ENCODE measurements around the gene HORMAD2.

The HORMAD2 gene

GRCh38 chr22:30038219-30038618, 42.0 kb upstream of the HORMAD2 start:
- peak; percentile 62 for DNase-seq (ENCODE audit: low read depth, low spot score)
- TF ChIP-seq CTCF (IDR thresholded peaks at IDR 0.05; ENCODE audit: low read depth, low read length): no peak
- no peak overlapping the region for H3K4me3 ChIP-seq (ENCODE audit: low read depth, low read length)
- in situ Hi-C loops (cut with HindIII; ENCODE audit: low sequenced_read_pairs): no loop called here

GRCh38 chr22:30040499-30041260, 39.6 kb upstream of the HORMAD2 start:
- DNase-seq (ENCODE audit: low read depth, low spot score): no peak
- in situ Hi-C loops (cut with HindIII; ENCODE audit: low sequenced_read_pairs): no loop called here
- TF ChIP-seq CTCF (IDR thresholded peaks at IDR 0.05; ENCODE audit: low read depth, low read length): no peak
- H3K4me3 ChIP-seq (ENCODE audit: low read depth, low read length): no peak overlapping the region

GRCh38 chr22:30041475-30041874, 38.8 kb upstream of the HORMAD2 start:
- no peak for DNase-seq (ENCODE audit: low read depth, low spot score)
- no peak overlapping the region for H3K4me3 ChIP-seq (ENCODE audit: low read depth, low read length)
- in situ Hi-C loops (cut with HindIII; ENCODE audit: low sequenced_read_pairs): no loop called here
- TF ChIP-seq CTCF (IDR thresholded peaks at IDR 0.05; ENCODE audit: low read depth, low read length): no peak

GRCh38 chr22:30041881-30042280, 38.4 kb upstream of the HORMAD2 start:
- TF ChIP-seq CTCF (IDR thresholded peaks at IDR 0.05; ENCODE audit: low read depth, low read length): no peak
- in situ Hi-C loops (cut with HindIII; ENCODE audit: low sequenced_read_pairs): no loop called here
- no peak for DNase-seq (ENCODE audit: low read depth, low spot score)
- H3K4me3 ChIP-seq (ENCODE audit: low read depth, low read length): no peak overlapping the region

- DNase-seq (ENCODE audit: low read depth, low spot score): no peak
- H3K4me3 ChIP-seq (ENCODE audit: low read depth, low read length): no peak overlapping the region
- TF ChIP-seq CTCF (IDR thresholded peaks at IDR 0.05; ENCODE audit: low read depth, low read length): no peak
- in situ Hi-C loops (cut with HindIII; ENCODE audit: low sequenced_read_pairs): no loop called here
These were observed 37.1 kb upstream of the HORMAD2 start for GRCh38 chr22:30043161-30043560.

GRCh38 chr22:30044369-30044768, 35.9 kb upstream of the HORMAD2 start:
- TF ChIP-seq CTCF (IDR thresholded peaks at IDR 0.05; ENCODE audit: low read depth, low read length): no peak
- in situ Hi-C loops (cut with HindIII; ENCODE audit: low sequenced_read_pairs): no loop called here
- H3K4me3 ChIP-seq (ENCODE audit: low read depth, low read length): no peak overlapping the region
- peak; percentile 93 for DNase-seq (ENCODE audit: low read depth, low spot score)

Data from astrocyte of the spinal cord (primary cell).